ENCODE data around the gene USP14.

USP14 gene

DNA sequence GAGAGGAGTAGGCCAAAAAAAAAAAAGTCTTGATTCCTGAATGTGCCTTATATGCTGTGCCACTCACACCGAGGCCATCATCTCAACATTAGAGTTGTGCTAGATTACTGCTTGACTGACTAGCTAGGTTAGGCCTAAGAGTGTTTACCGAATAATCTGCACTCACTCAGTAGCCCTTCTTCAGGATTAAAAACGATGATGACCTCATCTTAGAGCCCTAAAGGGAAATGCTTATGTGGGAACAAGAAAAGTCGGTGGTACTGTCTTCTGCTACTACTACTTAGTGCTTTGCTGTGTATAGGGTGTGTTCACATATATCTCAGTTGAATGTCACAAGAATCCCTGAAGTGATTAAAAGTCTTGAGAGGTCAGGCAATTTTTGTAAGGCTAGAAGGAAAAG lies 55.1 kb downstream of the USP14 start:
- no peak overlapping the region for H3K9ac ChIP-seq (ENCODE audit: low read length)
- no peaks in the 10 kb centered on the region for H3K4me1 ChIP-seq (ENCODE audit: control insufficient read depth, insufficient read depth, low read length)
- no peak overlapping the region for H3K4me3 ChIP-seq (ENCODE audit: low read length)
- H3K36me3 ChIP-seq (ENCODE audit: control insufficient read depth, insufficient read depth, low read length), result no peaks in the 10 kb centered on the region
- H3K9me3 ChIP-seq (ENCODE audit: control insufficient read depth, low read length), result no peaks in the 10 kb centered on the region
- H3K27me3 ChIP-seq (ENCODE audit: control insufficient read depth, insufficient read depth, low read length), result no peaks in the 10 kb centered on the region

DNA sequence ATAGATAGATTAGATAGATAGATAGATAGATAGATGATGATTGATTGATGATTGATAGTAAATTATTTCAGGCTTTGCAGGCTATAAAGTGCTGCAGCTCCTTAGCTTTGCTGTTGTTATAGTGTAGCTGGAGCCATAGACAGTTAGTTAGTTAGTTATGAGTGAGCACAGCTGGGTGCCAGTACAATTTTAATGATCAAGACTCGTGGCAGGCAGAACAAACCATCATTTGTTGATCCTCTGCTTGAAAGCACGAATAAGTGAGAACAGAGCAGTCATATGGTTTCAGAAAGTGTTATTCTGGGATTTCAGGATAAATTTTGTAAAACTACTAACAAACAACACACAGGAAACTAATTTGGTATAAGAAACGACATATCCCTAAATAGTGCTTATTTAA lies 55.6 kb downstream of the USP14 start:
- no peak overlapping the region for H3K9ac ChIP-seq (ENCODE audit: low read length)
- no peaks in the 10 kb centered on the region for H3K9me3 ChIP-seq (ENCODE audit: control insufficient read depth, low read length)
- H3K27me3 ChIP-seq (ENCODE audit: control insufficient read depth, insufficient read depth, low read length), result no peaks in the 10 kb centered on the region
- no peaks in the 10 kb centered on the region for H3K36me3 ChIP-seq (ENCODE audit: control insufficient read depth, insufficient read depth, low read length)
- no peak overlapping the region for H3K4me3 ChIP-seq (ENCODE audit: low read length)
- no peaks in the 10 kb centered on the region for H3K4me1 ChIP-seq (ENCODE audit: control insufficient read depth, insufficient read depth, low read length)

DNA sequence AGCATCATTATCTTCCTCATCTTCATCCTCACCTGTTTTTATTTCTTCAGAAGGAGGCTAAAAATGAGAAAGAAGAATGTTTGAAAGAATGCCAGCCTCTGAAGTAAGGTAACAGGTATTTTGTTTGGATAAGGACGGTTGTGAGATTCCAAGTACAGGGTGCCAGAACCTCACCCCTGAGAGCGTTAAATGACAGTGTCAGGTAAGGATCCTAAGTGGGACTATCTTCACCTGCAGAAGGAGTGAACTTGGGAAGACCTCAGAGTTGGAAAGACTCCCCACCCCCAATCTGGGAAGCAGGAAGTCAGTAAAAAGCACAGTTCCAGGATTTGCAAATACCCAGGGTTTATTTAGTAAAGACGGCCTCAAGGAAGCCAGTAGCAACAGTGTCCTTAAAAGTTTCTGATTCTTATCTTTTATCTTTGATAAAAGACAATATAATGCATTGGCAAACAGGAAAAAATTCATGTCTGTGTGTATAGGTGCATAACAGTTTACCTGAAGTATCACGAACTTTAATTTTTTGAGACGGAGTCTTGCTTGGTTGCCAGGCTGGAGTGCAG lies 57.2 kb downstream of the USP14 start:
- Histone ChIP-seq H3K27me3 (ENCODE audit: control insufficient read depth, insufficient read depth, low read length) (no peaks in the 10 kb centered on the region), H3K4me1 (ENCODE audit: control insufficient read depth, insufficient read depth, low read length) (no peaks in the 10 kb centered on the region), H3K36me3 (ENCODE audit: control insufficient read depth, insufficient read depth, low read length) (no peaks in the 10 kb centered on the region), H3K9ac (ENCODE audit: low read length) (no peak overlapping the region), H3K9me3 (ENCODE audit: control insufficient read depth, low read length) (no peaks in the 10 kb centered on the region), H3K4me3 (ENCODE audit: low read length) (no peak overlapping the region)

DNA sequence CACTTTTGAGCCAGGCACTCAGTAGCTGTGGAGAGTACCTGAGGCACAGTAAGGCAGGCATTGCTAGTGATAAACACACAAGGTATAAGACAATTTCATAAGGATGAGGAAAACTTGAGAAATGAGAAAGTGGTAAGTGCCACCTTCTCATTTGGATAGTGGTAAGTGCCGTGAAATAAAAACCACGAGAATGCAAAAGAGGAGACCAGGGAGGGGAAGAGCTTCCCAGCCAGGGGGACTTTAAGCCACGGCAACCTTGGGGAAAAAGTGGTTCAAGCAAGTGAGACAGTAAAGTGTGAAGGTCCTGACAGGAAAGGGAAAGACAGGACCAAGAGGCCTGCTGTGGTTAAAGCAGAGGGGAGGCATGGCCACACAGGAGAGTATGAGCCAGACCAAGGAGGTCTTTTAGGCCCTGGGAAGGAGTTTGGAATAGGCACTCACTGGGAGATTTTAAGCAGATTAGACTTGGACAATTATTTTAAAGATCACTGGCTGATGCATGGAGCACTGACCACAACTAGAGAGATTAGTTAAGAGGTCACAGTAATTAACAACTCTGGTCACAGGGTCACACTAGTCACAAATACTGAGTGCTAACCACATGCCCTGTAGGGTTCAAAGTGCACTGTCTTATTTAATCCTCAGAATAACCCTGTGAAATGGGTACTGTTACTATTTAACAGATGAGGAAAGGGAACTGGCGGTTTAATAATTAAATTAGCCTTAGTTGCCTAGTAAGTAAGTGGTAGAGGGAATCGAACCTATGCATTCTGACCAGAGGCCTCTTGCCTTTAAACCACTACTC lies 59.4 kb downstream of the USP14 start:
- Histone ChIP-seq H3K4me1 (ENCODE audit: control insufficient read depth, insufficient read depth, low read length) (no peaks in the 10 kb centered on the region), H3K9me3 (ENCODE audit: control insufficient read depth, low read length) (no peaks in the 10 kb centered on the region), H3K9ac (ENCODE audit: low read length) (no peak overlapping the region), H3K36me3 (ENCODE audit: control insufficient read depth, insufficient read depth, low read length) (peaks cover 3% of the 10 kb centered on the region), H3K27me3 (ENCODE audit: control insufficient read depth, insufficient read depth, low read length) (no peaks in the 10 kb centered on the region), H3K4me3 (ENCODE audit: low read length) (no peak overlapping the region)

DNA sequence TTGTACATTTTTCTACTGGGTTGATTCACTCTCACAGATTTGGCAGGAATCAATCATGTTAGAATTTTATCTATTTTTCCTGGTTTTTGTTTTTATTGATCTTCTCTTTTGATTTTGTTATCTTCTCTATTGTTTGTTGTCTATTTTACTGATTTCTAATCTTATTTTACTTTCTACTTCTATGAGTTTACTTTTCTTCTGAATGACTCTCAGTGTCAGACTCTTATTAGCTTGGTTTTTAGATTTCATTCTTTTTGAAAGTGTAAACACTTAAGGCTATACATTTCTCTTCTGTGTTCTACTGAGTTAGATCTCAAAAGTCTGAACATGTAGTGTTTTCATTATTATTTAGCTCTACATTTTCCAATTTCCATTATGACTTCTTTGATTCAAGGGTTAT lies 62.4 kb downstream of the USP14 start:
- no peaks in the 10 kb centered on the region for H3K4me1 ChIP-seq (ENCODE audit: control insufficient read depth, insufficient read depth, low read length)
- H3K4me3 ChIP-seq (ENCODE audit: low read length), result no peak overlapping the region
- H3K9ac ChIP-seq (ENCODE audit: low read length), result no peak overlapping the region
- H3K9me3 ChIP-seq (ENCODE audit: control insufficient read depth, low read length), result no peaks in the 10 kb centered on the region
- peaks cover 7% of the 10 kb centered on the region for H3K36me3 ChIP-seq (ENCODE audit: control insufficient read depth, insufficient read depth, low read length)
- H3K27me3 ChIP-seq (ENCODE audit: control insufficient read depth, insufficient read depth, low read length), result no peaks in the 10 kb centered on the region

DNA sequence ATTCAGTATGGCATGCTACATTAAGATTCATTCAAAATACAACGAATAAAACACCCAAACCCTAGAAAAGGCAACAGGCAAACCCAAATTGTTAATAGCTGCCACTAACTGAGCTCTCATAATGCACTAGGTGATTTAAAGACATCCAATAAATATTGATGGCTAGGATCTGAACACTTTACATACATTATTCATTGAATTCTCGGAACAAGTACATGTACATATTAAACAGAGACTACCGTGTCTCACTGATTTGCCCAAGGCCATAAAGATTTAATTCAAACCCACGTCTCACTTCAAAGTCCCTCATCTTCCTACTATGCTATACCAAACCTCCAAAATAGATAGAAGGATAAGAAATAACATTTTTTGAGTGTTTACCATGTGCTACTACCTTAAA lies 67.4 kb downstream of the USP14 start:
- Histone ChIP-seq H3K4me3 (ENCODE audit: low read length) (no peak overlapping the region), H3K4me1 (ENCODE audit: control insufficient read depth, insufficient read depth, low read length) (no peaks in the 10 kb centered on the region), H3K9ac (ENCODE audit: low read length) (no peak overlapping the region), H3K9me3 (ENCODE audit: control insufficient read depth, low read length) (no peaks in the 10 kb centered on the region), H3K36me3 (ENCODE audit: control insufficient read depth, insufficient read depth, low read length) (peaks cover 7% of the 10 kb centered on the region), H3K27me3 (ENCODE audit: control insufficient read depth, insufficient read depth, low read length) (no peaks in the 10 kb centered on the region)

DNA sequence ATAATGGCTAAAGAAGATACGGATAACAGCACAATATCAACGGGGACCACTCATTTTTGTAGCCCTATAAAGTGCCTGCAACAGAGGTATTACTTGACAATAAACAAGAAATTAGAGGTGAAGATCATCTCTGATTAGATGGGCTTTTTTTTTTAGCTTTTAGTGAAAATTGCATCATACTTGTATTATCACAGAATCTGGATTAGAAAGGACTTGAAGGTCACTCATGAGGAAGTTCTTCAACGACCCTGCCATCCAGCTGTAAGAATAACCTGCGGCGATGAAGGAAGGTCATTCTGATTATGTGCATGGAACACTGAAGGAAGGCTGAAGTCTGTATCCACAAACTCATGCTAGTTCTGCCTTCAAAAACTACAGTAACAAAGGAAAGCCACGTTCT lies 69.0 kb downstream of the USP14 start:
- Histone ChIP-seq H3K4me3 (ENCODE audit: low read length) (no peak overlapping the region), H3K9ac (ENCODE audit: low read length) (no peak overlapping the region), H3K4me1 (ENCODE audit: control insufficient read depth, insufficient read depth, low read length) (no peaks in the 10 kb centered on the region), H3K36me3 (ENCODE audit: control insufficient read depth, insufficient read depth, low read length) (peaks cover 7% of the 10 kb centered on the region), H3K9me3 (ENCODE audit: control insufficient read depth, low read length) (no peaks in the 10 kb centered on the region), H3K27me3 (ENCODE audit: control insufficient read depth, insufficient read depth, low read length) (no peaks in the 10 kb centered on the region)

DNA sequence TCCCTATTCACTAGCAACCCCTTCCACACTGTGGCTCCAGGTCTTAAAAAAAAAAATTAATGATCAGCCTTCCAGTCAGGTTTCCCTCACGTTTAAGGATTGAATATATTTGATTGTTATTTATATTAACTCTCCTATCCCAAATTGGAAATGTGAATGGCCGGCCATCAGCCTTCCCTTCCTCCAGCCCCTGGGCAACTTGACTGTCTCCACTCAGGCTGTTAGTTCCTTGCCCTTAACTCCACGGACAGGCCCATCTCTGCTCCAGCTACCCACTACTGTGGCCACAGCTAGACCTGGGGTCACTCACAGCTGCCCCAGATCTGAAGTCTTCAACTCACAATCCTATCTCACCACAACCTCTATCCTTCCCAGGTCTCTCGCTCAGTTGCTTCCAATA lies 69.5 kb downstream of the USP14 start:
- H3K27me3 ChIP-seq (ENCODE audit: control insufficient read depth, insufficient read depth, low read length), result no peaks in the 10 kb centered on the region
- no peaks in the 10 kb centered on the region for H3K4me1 ChIP-seq (ENCODE audit: control insufficient read depth, insufficient read depth, low read length)
- no peaks in the 10 kb centered on the region for H3K9me3 ChIP-seq (ENCODE audit: control insufficient read depth, low read length)
- peaks cover 2% of the 10 kb centered on the region for H3K36me3 ChIP-seq (ENCODE audit: control insufficient read depth, insufficient read depth, low read length)
- no peak overlapping the region for H3K4me3 ChIP-seq (ENCODE audit: low read length)
- no peak overlapping the region for H3K9ac ChIP-seq (ENCODE audit: low read length)

DNA sequence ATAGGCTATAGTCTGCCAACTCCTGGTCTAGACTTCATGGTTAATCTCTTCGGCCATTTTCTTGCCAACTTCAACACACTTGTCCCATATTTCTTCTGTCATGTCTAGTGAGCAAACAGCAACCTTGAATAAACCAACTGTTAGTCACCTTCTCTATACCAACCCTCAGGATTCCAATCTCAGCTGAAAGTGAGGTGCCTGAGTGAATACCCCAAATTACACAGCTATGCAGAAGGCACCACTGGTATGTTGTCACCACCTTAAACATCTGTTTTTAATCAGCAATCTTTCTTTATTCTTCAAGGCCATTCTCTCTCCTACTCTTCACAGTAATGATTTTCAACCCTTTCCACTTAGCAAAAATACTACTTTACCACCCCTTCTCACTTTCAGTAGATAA lies 70.2 kb downstream of the USP14 start:
- H3K36me3 ChIP-seq (ENCODE audit: control insufficient read depth, insufficient read depth, low read length), result no peaks in the 10 kb centered on the region
- H3K4me3 ChIP-seq (ENCODE audit: low read length), result no peak overlapping the region
- no peaks in the 10 kb centered on the region for H3K27me3 ChIP-seq (ENCODE audit: control insufficient read depth, insufficient read depth, low read length)
- no peaks in the 10 kb centered on the region for H3K9me3 ChIP-seq (ENCODE audit: control insufficient read depth, low read length)
- no peak overlapping the region for H3K9ac ChIP-seq (ENCODE audit: low read length)
- H3K4me1 ChIP-seq (ENCODE audit: control insufficient read depth, insufficient read depth, low read length), result no peaks in the 10 kb centered on the region

DNA sequence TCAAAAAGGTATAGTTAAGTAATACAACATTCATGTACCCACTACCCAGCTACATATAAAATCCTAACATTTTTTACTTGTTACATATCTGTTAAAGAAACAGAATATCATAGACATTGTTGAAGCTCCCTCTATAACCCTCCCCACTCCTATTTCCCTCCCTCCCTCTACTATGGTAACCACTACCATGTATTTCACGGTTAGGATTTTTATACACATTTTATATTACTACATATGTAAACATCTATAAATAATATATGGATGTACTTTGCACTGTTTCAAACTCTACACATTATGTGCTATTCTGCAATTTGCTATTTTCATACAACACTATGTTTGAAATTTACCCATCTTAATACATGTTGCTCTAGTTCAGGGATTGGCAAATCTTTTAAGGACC lies 73.2 kb downstream of the USP14 start:
- H3K4me1 ChIP-seq (ENCODE audit: control insufficient read depth, insufficient read depth, low read length), result no peaks in the 10 kb centered on the region
- no peaks in the 10 kb centered on the region for H3K27me3 ChIP-seq (ENCODE audit: control insufficient read depth, insufficient read depth, low read length)
- no peak overlapping the region for H3K4me3 ChIP-seq (ENCODE audit: low read length)
- H3K9ac ChIP-seq (ENCODE audit: low read length), result no peak overlapping the region
- no peaks in the 10 kb centered on the region for H3K36me3 ChIP-seq (ENCODE audit: control insufficient read depth, insufficient read depth, low read length)
- H3K9me3 ChIP-seq (ENCODE audit: control insufficient read depth, low read length), result no peaks in the 10 kb centered on the region

DNA sequence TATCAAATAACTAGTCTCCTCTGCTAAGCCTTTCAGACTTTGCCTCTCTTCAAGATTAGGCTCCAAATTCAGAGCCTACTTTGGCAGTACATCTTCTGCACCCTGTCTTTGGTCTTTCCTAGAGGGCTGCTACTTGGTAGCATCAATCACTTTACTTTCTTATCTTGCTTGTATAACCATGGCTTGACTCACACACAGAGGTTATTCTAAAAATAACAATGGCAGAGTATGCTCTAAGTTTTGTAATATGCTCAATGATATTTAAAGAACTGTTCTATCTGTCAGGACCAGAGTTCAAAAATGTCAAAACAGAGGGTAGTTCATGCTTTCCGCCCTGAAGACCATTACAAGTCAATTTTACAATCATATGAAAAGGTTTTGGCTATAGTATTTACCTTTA lies 81.8 kb downstream of the USP14 start:
- no peaks in the 10 kb centered on the region for H3K9me3 ChIP-seq (ENCODE audit: control insufficient read depth, low read length)
- H3K36me3 ChIP-seq (ENCODE audit: control insufficient read depth, insufficient read depth, low read length), result peaks cover under 1% of the 10 kb centered on the region
- no peaks in the 10 kb centered on the region for H3K27me3 ChIP-seq (ENCODE audit: control insufficient read depth, insufficient read depth, low read length)
- no peak overlapping the region for H3K9ac ChIP-seq (ENCODE audit: low read length)
- H3K4me1 ChIP-seq (ENCODE audit: control insufficient read depth, insufficient read depth, low read length), result no peaks in the 10 kb centered on the region
- no peak overlapping the region for H3K4me3 ChIP-seq (ENCODE audit: low read length)

DNA sequence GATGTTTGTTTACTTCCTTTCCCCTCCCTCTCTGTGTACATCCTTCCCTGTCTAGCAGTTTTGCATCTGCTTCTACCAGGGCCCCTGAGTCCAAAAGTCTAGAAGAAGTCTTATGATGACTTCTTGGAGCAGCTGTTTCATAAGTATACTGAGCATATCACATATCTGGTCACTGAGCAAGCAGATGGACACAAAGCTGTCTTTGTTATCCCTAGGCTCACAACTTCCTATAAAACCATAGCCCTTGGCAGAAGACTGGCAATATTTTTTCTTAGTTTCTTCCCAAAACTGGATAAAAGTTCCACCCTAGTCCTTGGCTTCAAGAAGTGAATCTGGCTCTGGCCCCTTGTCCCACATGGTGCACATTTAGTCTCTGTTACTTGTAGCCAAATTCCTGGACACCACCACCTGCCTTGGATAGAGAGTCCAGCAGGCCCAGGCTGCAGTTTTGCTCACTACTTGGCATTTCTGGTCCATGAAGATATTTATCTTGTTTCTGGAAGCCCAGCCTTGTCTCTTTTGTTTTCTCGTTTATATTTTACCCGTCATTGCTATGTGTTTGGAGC lies 87.0 kb downstream of the USP14 start:
- H3K9ac ChIP-seq (ENCODE audit: low read length), result no peak overlapping the region
- no peaks in the 10 kb centered on the region for H3K4me1 ChIP-seq (ENCODE audit: control insufficient read depth, insufficient read depth, low read length)
- peaks cover 9% of the 10 kb centered on the region for H3K36me3 ChIP-seq (ENCODE audit: control insufficient read depth, insufficient read depth, low read length)
- no peaks in the 10 kb centered on the region for H3K27me3 ChIP-seq (ENCODE audit: control insufficient read depth, insufficient read depth, low read length)
- H3K9me3 ChIP-seq (ENCODE audit: control insufficient read depth, low read length), result no peaks in the 10 kb centered on the region
- H3K4me3 ChIP-seq (ENCODE audit: low read length), result no peak overlapping the region
